Activated naive CD4-positive, alpha-beta T cell treated with anti-CD3 and anti-CD28 coated beads for 36 hours (primary cell): ENCODE data around the gene ATG13. TPM values are rescaled to one million over a fixed set of nuclear protein-coding genes. Genes with fewer than 3 reads are reported as not detected.
A peak's percentile ranks its signal among the peaks of the same experiment; 100 is the strongest.

Experiments
- CTCF ChIA-PET: fragments of 350-600 bp; sonication (Branson Sonifier 250); formaldehyde crosslinking; loops from one replicate; lab custom pipeline; 2021; ENCODE audit warnings: antibody characterized with exemption; lab: Charles Lee
- DNase-seq: peaks from one replicate; pipeline ENCODE4 v3.0.0-alpha.2; 2020
- H3K27ac Mint-ChIP-seq: one replicate; pipeline ENCODE4 v1.8.0; 2021; ENCODE audit warnings: mild to moderate bottlenecking, mixed read lengths
- H3K27me3 Mint-ChIP-seq: one replicate; pipeline ENCODE4 v1.8.0; 2021; ENCODE audit warnings: low read depth, mixed read lengths
- H3K36me3 Mint-ChIP-seq: one replicate; pipeline ENCODE4 v1.8.0; 2021; ENCODE audit warnings: low read depth, mixed read lengths
- H3K4me1 Mint-ChIP-seq: one replicate; pipeline ENCODE4 v1.8.0; 2021; ENCODE audit warnings: low read depth, mixed read lengths
- H3K4me3 Mint-ChIP-seq: one replicate; pipeline ENCODE4 v1.8.0; 2021; ENCODE audit warnings: mild to moderate bottlenecking, moderate library complexity, mixed read lengths
- H3K9me3 Mint-ChIP-seq: one replicate; pipeline ENCODE4 v1.8.0; 2021; ENCODE audit warnings: mixed read lengths
- intact Hi-C: fragments of 100-400 bp; cut with micrococcal nuclease; formaldehyde crosslinking; loops from one replicate; pipeline ENCODE4 v1.15.1; 2023
- total RNA-seq, 2 experiments: library from RNA; stranded (reverse); gene quantifications; one replicate each; pipeline ENCODE4 v1.2.3, GENCODE V29; 2021

The ATG13 gene
- total RNA-seq, 2 experiments from 2014 or later, result 54.7 to 55.6 TPM

DNA sequence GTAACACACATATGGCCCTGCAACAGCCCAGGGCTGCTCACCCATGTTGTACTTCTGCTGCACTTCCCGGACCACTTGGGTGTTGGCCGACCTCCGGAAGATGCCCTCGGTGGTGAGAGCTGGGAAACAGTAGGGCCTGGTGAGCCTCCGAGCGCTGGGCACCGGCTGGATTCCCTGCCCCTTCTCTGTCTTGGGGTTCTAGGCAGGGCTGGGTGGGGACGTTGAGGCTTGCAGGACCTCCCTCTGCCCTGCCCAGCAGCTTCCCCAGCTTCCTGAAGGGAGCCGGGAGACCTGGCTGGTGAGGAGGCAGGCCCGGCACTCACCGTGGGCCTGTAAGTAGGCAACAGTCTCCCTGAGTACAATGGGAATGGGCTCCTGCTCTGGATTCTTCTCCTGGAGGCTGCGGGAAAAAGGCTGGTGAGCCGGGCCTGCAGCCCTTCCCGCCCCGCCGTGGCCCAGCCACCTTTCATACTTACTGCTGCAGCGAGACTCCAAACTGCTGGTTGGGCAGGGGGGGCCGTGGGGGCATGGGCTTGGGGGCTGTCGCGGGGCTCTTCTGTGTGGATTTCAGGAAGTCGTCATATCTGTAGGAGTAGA is 62.9 kb downstream of the ATG13 start:
- CTCF ChIA-PET, result no interaction called here
- no peaks in the 10 kb centered on the region for H3K9me3 Mint-ChIP-seq
- H3K27me3 Mint-ChIP-seq, result no peaks in the 10 kb centered on the region
- H3K36me3 Mint-ChIP-seq, result peaks cover 15% of the 10 kb centered on the region
- no peak for DNase-seq
- H3K4me3 Mint-ChIP-seq, result no peak overlapping the region
- H3K27ac Mint-ChIP-seq, result no peak overlapping the region
- peaks cover 19% of the 10 kb centered on the region for H3K4me1 Mint-ChIP-seq
- intact Hi-C loops, result no loop called here

- peaks cover 15% of the 10 kb centered on the region for H3K36me3 Mint-ChIP-seq
- DNase-seq, result no peak
- H3K9me3 Mint-ChIP-seq, result no peaks in the 10 kb centered on the region
- H3K27me3 Mint-ChIP-seq, result no peaks in the 10 kb centered on the region
- peaks cover 13% of the 10 kb centered on the region for H3K4me1 Mint-ChIP-seq
- CTCF ChIA-PET, result no interaction called here
- no peak overlapping the region for H3K4me3 Mint-ChIP-seq
- H3K27ac Mint-ChIP-seq, result no peak overlapping the region
- intact Hi-C loops, result no loop called here
These were observed 63.5 kb downstream of the ATG13 start for GRCh38 chr11:46680815-46681214.

- Mint-ChIP-seq H3K4me1 (peaks cover 6% of the 10 kb centered on the region), H3K27me3 (no peaks in the 10 kb centered on the region), H3K36me3 (peaks cover 13% of the 10 kb centered on the region), H3K9me3 (no peaks in the 10 kb centered on the region), H3K4me3 (no peak overlapping the region), H3K27ac (no peak overlapping the region)
- intact Hi-C loops, result no loop called here
- no peak for DNase-seq
- CTCF ChIA-PET, result no interaction called here
These were observed 64.5 kb downstream of the ATG13 start for GRCh38 chr11:46681814-46682213.

DNA sequence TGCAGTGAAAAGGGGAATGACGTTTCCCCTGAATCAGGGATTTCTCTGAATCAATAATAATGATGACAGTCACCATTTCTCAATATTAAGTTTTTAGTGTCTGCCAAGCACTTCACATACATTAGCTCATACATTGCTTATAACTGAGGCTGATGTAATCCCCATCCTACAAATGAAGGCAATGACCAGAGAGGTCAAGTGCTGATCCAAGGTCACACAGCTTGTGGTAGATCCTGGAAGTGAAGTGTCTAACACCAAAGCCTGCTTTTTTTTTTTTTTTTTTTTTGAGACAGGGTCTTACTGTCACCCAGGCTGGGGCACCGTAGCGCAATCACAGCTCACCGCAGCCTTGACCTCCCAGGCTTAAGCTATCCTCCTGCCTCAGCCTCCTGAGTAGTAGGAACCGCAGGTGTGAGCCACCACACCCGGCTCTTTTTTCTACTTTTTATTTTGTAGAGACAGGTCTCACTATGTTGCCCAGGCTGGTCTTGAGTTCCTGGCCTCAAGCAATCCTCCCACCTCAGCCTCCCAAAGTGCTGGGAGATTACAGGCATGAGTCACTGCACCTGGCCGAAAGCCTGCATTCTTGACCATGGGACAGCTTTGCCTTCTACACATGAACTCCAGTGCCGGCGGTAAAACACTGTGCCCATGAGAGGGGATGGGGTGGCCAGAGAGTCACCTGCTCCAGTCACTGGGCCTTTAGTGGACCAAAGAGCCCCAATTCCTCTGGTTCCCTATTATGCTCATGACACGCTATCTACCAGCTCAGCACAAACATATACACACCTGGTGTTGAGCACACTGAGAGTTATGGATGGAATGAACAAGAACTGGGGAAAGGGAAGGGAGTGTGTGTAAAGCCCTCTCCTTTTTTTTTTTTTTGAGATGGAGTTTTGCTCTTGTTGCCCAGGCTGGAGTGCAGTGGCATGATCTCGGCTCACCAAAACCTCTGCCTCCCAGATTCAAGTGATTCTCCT is 65.7 kb downstream of the ATG13 start:
- DNase-seq, result no peak
- Mint-ChIP-seq H3K36me3 (peaks cover 13% of the 10 kb centered on the region), H3K27me3 (no peaks in the 10 kb centered on the region), H3K27ac (no peak overlapping the region), H3K4me1 (no peaks in the 10 kb centered on the region), H3K4me3 (no peak overlapping the region), H3K9me3 (no peaks in the 10 kb centered on the region)
- intact Hi-C loops, result no loop called here
- CTCF ChIA-PET, result interaction anchor here (0.6 to 0.7 kb wide), 2 partner anchors 45 to 283 kb away, joined by 3 to 4 read pairs; no protein-coding TSS in a partner anchor

DNA sequence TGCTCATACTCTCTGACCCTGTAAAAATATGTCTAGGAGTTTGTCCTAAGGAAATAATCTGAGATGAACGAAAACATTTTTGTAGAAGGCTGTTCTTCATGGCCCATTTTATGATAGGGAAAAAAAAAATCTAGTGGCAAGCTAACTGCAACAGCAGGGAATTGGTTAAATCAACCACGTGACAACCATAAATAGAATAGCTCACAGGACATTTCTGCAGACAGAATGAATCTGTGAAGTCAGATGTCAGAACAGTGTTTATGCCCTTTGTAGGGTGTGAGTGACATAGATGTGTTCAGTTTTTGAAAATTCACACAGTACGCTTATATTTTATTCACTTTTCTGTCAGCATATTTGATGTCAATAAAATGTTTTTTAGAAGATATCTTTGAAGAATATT is 67.0 kb downstream of the ATG13 start:
- no peak overlapping the region for H3K27ac Mint-ChIP-seq
- peaks cover 14% of the 10 kb centered on the region for H3K36me3 Mint-ChIP-seq
- CTCF ChIA-PET, result interaction anchor here (1.1 kb wide), 1 partner anchor 195 kb away, joined by 4 read pairs; no protein-coding TSS in a partner anchor
- no peaks in the 10 kb centered on the region for H3K9me3 Mint-ChIP-seq
- H3K27me3 Mint-ChIP-seq, result no peaks in the 10 kb centered on the region
- intact Hi-C loops, result no loop called here
- H3K4me1 Mint-ChIP-seq, result peaks cover 3% of the 10 kb centered on the region
- DNase-seq, result no peak
- H3K4me3 Mint-ChIP-seq, result no peak overlapping the region

DNA sequence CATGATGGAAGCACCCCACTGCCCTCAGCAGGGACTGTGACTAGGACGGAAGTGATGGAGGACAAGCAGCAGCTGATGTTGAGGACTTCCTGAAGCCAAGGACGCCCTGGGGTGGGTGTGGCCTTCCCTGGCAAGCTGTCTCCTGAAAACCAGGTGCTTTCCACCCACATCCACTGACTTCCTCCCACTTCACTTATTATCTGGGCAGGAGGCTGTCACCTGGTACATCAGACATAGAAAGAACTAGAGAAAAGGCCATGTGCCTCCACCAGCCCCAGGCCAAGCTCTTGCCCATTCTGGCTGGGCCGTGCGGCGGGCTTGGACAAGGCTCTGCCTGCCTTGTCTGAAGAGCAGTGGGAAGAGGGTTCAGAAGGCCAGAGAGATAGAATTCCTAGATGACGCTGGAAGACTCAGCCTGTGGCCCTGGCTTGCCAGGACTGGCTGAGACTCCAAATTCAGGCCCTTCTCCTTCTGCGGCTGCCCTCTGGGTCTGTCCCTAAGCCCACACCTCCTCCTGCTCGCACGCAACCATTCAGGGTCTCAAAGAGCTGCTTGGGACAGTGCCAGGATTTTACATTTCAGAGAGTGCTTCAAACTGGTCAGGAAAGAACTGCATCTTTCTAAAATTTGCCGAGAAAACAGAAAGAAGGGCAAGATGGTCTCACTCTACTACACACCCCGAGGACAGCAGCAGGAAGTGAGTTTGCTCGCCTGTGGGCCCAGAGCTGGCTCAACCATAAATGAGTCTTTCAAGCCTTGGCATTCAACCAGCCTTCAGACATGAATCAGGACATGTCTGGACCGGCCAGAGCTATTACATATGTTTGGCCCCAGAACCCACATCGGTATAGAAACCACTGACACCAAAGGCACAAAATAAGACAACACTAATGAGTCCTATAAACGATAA is 69.8 kb downstream of the ATG13 start:
- Mint-ChIP-seq H3K36me3 (peaks cover 10% of the 10 kb centered on the region), H3K9me3 (no peaks in the 10 kb centered on the region), H3K4me3 (no peak overlapping the region), H3K27me3 (no peaks in the 10 kb centered on the region), H3K27ac (peak overlapping the region; percentile 18), H3K4me1 (peaks cover 3% of the 10 kb centered on the region)
- CTCF ChIA-PET, result no interaction called here
- intact Hi-C loops, result no loop called here
- no peak for DNase-seq

- CTCF ChIA-PET, result interaction anchor here (0.6 to 0.7 kb wide), 2 partner anchors 122 to 347 kb away, joined by 4 read pairs; no protein-coding TSS in a partner anchor
- no peak overlapping the region for H3K27ac Mint-ChIP-seq
- H3K9me3 Mint-ChIP-seq, result no peaks in the 10 kb centered on the region
- intact Hi-C loops, result no loop called here
- peaks cover 5% of the 10 kb centered on the region for H3K4me1 Mint-ChIP-seq
- H3K36me3 Mint-ChIP-seq, result peaks cover 16% of the 10 kb centered on the region
- H3K4me3 Mint-ChIP-seq, result no peak overlapping the region
- no peak for DNase-seq
- H3K27me3 Mint-ChIP-seq, result no peaks in the 10 kb centered on the region
These were observed 73.3 kb downstream of the ATG13 start for GRCh38 chr11:46690702-46691101.

DNA sequence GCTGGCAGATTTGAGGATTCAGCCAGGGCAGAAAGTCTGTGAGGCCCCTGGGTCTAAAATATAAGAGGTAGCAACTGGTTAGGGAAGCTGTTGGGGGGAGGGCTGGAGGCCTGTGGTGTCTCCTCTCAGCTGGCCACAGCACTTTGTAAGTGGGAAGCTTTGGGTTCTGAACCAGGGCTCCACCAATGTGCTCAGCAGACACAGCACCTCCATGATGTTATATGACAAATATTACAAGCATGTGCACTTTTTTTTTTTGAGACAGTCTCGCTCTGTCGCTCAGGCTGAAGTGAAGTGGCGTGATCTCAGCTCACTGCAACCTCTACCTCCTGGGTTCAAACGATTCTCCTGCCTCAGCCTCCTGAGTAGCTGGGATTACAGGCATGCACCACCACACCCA is 75.1 kb downstream of the ATG13 start:
- intact Hi-C loops, result no loop called here
- Mint-ChIP-seq H3K27me3 (no peaks in the 10 kb centered on the region), H3K4me1 (peaks cover 11% of the 10 kb centered on the region), H3K9me3 (no peaks in the 10 kb centered on the region), H3K4me3 (no peak overlapping the region), H3K27ac (no peak overlapping the region), H3K36me3 (peaks cover 16% of the 10 kb centered on the region)
- CTCF ChIA-PET, result interaction anchor here (0.7 kb wide), 1 partner anchor 21 kb away, joined by 3 read pairs; no protein-coding TSS in a partner anchor
- DNase-seq, result no peak

- no peak for DNase-seq
- peaks cover 22% of the 10 kb centered on the region for H3K4me1 Mint-ChIP-seq
- no peak overlapping the region for H3K27ac Mint-ChIP-seq
- H3K27me3 Mint-ChIP-seq, result no peaks in the 10 kb centered on the region
- H3K36me3 Mint-ChIP-seq, result peaks cover 13% of the 10 kb centered on the region
- no peaks in the 10 kb centered on the region for H3K9me3 Mint-ChIP-seq
- H3K4me3 Mint-ChIP-seq, result no peak overlapping the region
- CTCF ChIA-PET, result interaction anchor here (0.7 kb wide), 1 partner anchor 725 kb away, joined by 4 read pairs; no protein-coding TSS in a partner anchor
- intact Hi-C loops, result no loop called here
These were observed 76.3 kb downstream of the ATG13 start for GRCh38 chr11:46693597-46694012.

DNA sequence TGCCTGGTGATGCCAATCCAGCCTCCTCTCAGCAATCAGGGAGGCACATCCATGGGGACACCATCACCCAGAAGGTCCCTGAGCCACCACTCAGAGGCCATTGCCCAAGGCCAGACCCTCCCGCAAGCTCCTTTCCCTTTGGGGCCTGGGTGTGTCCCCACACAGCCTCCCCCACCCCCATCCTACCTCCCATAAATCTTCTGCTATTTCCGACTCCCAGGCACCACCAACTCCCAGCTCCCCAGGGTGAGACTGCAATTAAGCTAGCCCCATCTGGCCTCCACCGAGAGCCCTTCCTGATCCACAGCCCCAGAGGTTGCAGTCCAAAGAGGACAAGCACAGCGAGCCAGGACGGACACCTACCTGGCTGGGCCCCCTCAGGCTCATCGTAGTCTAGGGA is 76.7 kb downstream of the ATG13 start:
- intact Hi-C loops, result no loop called here
- H3K4me3 Mint-ChIP-seq, result no peak overlapping the region
- H3K27ac Mint-ChIP-seq, result no peak overlapping the region
- peaks cover 26% of the 10 kb centered on the region for H3K4me1 Mint-ChIP-seq
- peaks cover 12% of the 10 kb centered on the region for H3K36me3 Mint-ChIP-seq
- no peaks in the 10 kb centered on the region for H3K9me3 Mint-ChIP-seq
- CTCF ChIA-PET, result no interaction called here
- no peaks in the 10 kb centered on the region for H3K27me3 Mint-ChIP-seq
- no peak for DNase-seq

- Mint-ChIP-seq H3K4me3 (no peak overlapping the region), H3K27ac (no peak overlapping the region), H3K4me1 (peaks cover 26% of the 10 kb centered on the region), H3K9me3 (no peaks in the 10 kb centered on the region), H3K27me3 (no peaks in the 10 kb centered on the region), H3K36me3 (peaks cover 10% of the 10 kb centered on the region)
- CTCF ChIA-PET, result no interaction called here
- DNase-seq, result no peak
- intact Hi-C loops, result no loop called here
These were observed 77.3 kb downstream of the ATG13 start for GRCh38 chr11:46694607-46695006.
